ENCODE measurements around the gene SIAH1.

DNA sequence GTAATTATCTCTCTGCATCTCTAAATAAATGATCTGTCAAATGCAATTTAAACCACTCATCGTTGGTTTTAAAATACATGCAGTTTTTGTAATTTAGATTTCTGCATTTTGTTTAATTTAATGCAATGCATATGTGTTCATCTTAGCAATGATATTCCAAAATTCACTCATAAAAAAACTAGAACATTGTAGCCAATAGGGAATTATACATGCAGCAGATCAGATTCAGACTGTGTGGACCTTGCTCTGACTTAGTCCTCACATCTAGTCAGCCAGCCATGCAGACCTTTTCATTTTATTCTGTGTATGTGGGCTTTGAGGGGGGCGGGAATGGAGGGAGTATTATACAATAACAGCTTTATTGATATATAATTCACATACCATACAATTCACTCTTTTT is 37.3 kb upstream of the SIAH1 start:
- TF ChIP-seq CTCF (IDR thresholded peaks at IDR 0.05): no peak
- TF ChIP-seq POLR2A (IDR thresholded peaks at IDR 0.05): no peak

All from lower leg skin (tissue), 3 donors.